ENCODE data around the gene PBOV1.

PBOV1 gene

DNA sequence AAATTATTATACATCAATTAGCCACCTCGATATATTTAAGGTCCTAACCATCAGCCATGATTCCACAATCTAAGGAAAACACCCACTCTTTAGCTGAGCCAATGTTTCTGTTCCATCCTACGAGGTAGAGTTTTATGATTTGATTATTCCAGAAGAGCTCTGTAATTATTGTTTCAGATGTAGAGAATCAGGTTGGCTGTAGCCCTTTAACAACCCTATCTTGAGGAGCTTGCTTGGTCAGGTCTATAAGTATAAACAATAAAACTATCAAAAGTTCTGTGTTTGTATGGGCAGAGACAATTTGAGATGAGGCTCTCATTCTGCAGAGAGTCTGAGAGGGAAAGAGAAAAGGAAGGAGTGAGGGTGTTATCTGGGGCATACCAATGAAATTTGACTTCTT, at the start of gene PBOV1:
Gene PBOV1 (minus strand): TSS at position 43 of the 400 bp plus-strand sequence. CDS start 96 bp downstream, outside the sequence.
- no peak for DNase-seq (ENCODE audit: low read depth in 2 of 3, low spot score in 1 of 3)

DNA sequence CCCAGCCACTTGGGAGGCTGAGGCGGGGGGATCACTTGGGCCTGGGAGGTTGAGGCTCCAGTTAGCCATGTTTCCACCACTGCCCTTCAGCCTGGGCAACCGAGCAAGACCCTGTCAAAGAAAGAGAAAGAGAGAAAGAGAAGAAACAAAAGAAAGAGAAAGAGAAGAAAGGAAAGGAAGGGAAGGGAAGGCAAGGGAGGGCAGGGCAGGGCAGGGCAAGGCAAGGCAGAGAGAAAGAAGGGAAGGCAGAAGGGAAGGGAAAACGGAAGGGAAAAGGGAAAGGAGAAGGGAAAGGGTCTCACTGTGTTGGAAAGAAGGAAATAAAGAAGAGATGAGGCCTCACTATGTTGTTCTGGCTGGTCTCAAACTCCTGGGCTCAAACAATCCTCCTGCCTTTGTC, 47.8 kb upstream of the PBOV1 start:
- DNase-seq (ENCODE audit: low read depth in 2 of 3, low spot score in 1 of 3), result no peak

DNA sequence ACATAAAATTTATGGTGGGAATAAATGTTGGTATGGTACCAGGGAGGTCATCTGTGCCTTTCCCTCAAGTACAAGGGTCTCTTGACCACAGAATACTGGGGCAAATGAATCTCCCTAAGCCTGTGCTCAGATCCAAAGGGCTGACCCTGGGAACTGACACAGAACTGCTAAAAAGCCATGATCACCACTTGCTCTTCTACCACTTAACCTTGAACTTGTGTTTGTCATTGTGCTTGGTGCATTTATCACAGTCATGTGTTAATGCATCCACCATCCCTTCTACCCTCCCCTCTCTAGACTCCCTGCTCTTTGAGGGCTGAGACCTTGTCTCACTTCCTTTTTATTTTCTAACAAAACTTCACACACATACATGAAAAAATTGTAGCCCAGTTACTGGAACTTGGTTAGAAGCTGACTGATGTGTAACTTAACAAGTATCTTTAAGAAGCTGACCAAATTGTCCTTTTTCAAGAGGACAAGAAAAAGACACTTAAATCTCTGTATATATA, 46.1 kb upstream of the PBOV1 start:
- DNase-seq (ENCODE audit: low read depth in 2 of 3, low spot score in 1 of 3), result no peak

DNA sequence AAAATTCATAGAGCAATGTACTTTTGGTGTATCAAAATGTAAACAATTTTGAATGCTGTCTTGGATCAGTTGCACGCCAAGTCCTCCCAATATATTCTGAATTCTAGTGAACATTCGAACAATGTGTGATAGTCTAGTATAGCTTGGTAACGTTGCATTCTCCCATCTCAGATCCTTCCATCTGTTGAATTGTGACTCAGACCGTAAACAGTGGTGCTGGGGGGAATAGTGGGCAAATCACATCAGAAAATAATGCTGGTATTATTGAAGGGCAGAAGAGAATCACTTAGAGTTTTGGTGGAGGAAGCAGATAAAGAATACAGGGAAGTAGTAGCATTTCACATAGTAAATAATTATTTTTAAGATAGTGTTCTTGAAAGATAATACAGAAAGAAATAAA, 45.7 kb upstream of the PBOV1 start:
- DNase-seq (ENCODE audit: low read depth in 2 of 3, low spot score in 1 of 3), result no peak

DNA sequence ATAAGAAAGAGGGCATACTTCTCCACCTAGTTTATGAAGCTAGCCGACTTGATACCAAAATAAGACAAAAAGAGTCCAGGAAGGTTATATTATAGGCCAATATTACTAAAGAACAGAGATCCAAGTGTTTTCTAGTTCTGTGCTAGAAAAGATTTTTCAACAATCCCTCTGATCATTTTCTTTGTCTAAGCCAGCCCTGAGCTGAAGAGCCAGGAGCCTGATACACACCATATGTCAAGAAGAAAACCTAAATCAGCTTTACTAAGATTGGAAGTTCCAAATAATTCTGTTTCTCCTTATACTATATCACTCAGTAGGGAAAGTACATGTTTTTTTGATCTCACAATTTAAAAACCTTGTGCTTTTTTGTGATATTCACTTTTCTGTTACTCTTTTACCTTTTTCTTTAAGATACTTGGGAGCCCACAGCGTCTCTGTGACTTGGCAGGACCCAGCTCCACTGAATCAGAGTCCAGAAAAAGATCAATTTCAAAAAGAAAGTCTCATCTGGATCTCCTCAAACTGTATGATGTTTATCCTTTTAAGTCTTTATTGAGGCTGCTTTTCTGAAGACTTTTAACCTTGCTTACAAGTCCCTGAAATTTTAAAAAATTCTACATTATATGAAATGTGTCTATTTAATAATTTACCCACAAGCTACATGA, 43.0 kb upstream of the PBOV1 start:
- DNase-seq (ENCODE audit: low read depth in 2 of 3, low spot score in 1 of 3), result no peak

DNA sequence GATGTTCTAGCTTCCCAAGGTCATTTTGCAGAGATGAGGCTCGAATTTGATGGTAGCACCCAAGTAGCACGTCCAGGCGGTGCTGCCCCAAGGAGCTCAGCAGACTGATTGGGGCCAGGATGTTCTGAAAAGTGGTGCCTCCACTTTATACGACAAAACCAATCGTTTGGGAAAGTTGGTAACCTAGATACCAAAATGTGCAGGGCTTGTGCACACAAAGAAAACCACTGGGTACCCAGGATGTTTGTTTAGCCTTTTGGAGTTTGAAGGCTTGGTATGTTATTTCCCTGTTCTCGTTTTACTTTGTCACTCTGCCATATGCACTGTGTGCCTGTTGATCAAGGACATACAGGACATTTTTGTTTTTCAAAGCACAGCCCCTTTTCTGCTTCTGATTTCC, 40.7 kb upstream of the PBOV1 start:
- DNase-seq (ENCODE audit: low read depth in 2 of 3, low spot score in 1 of 3), result no peak

DNA sequence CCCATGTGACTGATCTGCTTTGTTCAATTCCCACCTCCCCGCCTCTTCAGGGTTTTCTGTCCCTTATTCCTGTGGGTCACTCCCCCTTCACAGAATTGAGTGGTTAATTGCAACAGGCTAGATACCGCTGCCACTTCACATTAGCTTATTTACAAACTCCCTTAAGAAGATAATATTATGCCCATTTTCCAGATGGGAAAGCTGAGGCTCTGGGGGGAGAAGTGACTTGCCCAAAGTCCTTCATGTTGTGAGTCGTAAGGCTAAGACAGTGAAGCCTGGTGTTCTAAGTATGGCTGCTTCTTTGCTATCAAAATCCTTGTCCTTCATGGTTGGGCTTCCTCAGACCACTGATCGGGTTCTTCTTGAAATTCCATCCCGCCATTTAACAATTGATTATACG, 39.9 kb upstream of the PBOV1 start:
- no peak for DNase-seq (ENCODE audit: low read depth in 2 of 3, low spot score in 1 of 3)

DNA sequence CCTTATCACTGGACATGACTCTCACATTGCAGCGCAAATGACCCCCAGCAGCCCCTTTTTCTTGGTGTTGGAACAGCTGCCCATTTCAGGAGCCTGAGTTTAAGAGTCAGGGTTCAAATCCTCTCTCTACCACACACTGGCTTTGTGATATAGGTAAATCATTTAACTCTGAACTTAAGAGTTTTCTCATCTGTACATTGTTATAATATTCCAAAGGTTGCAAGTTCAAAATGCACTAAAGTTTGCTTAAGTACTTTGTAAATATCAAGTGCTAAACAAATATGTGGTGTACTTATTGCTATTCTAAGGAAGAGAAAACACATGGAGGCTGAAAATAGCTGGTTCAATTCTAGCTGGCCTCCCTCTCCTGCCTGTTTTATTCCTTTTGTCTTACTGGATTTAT, 39.3 kb upstream of the PBOV1 start:
- DNase-seq (ENCODE audit: low read depth in 2 of 3, low spot score in 1 of 3), result no peak

DNA sequence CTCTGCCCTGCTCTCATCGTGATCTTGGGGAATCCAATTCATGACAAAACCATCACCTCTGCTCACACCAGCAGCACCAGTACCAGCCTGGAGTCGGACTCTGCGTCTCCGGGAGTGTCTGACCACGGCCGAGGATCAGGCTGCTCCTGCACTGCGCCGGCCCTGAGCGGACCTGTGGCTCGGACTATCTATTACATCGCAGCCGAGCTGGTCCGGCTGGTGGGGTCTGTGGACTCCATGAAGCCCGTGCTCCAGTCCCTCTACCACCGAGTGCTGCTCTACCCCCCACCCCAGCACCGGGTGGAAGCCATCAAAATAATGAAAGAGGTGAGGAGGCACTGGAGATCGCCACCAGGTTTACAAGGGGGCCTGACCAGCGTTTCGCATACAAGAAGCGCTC, 37.2 kb upstream of the PBOV1 start:
- no peak for DNase-seq (ENCODE audit: low read depth in 2 of 3, low spot score in 1 of 3)

DNA sequence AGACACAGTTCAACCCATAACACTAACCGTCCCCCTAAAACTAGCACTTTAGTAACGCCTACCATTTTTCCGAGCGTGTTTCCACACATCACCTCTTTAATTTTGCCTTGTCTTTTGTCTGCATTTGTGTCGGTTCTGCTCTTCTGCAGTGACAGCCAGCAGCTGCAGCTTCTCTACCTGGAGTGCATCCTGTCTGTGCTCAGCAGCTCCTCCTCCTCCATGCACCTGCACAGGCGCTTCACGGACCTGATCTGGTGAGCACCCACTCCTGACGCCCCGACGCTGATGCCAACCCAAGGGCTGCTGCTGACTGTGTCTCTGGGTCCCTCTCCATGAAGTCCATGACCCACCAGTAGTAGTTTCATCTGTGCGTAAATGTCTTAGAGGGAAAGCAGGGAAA, 35.4 kb upstream of the PBOV1 start:
- no peak for DNase-seq (ENCODE audit: low read depth in 2 of 3, low spot score in 1 of 3)

DNA sequence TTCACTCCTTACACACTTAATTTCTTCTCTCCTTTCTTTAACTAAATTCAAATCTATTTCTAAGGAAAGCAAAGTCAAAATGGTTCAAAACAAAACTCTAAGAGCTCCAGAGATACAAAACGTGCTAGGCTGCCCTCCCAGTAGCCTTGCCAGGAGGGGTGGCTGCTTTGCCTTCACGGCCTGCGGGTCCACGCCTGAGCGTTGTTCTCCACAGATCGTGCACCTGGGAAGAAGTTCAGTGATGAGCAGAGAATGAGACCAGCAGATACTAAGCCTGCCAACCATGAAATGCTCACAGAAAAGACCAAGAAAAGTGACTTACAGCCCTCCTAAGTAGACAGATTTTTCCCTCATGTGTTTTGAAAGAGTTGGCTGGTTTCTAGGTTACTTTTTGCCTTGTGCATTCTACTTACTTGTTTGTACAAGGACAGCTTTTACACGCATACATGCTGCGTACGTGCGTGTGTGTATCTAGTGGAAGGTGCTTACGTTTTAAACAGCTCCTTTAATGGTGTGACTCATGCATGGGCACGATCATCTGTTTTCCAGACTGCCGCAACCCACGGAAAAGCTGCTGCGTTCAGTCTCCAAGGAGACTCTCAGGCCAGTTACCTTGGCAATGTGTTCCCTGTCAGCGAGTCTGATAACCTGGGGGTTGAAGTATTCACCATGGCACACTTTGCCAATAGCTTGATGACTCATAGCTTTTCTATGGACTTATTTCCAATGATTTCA, 32.4 kb upstream of the PBOV1 start:
- no peak for DNase-seq (ENCODE audit: low read depth in 2 of 3, low spot score in 1 of 3)

DNA sequence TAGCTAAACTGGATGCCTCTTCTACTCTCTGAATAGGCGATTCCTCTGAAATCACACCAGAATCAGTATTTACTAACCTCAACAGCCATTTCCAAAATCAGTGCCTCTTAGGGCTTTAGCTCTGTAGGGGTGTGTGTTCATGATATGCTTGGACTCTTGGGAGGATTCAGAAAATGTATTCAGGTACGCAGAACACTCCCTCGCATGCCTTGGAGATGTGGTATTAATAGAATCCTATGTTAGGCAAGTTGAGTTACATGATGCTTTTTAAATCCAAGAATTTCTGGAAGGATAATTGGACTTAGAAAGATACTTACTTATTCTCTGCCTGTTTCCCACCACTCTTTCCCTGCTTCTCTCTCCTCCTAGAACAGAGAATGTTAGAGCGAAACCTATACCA, 31.8 kb upstream of the PBOV1 start:
- no peak for DNase-seq (ENCODE audit: low read depth in 2 of 3, low spot score in 1 of 3)

DNA sequence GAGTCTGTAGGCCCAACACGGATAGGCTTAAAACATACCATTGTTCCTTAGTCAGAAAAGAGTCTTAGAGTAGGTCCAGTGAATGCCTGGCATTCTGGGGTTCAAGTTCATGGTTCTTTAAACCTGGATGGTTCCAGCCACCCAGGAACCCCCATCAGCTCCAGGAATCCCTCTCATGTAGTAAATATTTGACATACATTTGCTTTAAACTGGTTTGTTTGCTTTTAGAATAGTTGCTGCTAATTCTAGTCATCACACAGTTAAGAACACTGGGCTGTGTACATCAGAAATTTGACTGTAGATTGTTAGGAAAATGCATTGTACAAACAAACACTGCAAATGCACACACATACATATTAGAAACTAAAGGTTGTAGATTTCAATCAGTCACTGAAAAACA, 30.6 kb upstream of the PBOV1 start:
- no peak for DNase-seq (ENCODE audit: low read depth in 2 of 3, low spot score in 1 of 3)

DNA sequence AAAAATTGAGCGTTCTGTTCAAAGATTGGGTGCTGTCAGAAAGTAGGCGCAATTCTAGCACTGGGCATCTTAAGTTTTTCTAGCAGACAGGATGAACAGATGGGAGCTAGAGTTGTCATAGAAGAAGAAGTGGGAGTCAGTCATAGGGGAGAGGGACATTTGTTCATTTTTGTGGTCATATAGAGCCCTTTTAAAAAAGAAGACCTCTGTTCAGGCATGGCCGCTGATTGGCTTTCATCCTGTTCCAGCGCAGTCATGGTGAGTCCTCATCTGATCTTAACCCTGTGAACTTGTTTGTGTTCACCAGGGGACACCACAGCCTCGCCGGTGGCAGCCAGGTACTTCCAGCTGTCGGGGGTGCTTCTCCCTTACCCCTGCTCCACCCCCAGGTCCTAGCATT, 29.7 kb upstream of the PBOV1 start:
- no peak for DNase-seq (ENCODE audit: low read depth in 2 of 3, low spot score in 1 of 3)

DNA sequence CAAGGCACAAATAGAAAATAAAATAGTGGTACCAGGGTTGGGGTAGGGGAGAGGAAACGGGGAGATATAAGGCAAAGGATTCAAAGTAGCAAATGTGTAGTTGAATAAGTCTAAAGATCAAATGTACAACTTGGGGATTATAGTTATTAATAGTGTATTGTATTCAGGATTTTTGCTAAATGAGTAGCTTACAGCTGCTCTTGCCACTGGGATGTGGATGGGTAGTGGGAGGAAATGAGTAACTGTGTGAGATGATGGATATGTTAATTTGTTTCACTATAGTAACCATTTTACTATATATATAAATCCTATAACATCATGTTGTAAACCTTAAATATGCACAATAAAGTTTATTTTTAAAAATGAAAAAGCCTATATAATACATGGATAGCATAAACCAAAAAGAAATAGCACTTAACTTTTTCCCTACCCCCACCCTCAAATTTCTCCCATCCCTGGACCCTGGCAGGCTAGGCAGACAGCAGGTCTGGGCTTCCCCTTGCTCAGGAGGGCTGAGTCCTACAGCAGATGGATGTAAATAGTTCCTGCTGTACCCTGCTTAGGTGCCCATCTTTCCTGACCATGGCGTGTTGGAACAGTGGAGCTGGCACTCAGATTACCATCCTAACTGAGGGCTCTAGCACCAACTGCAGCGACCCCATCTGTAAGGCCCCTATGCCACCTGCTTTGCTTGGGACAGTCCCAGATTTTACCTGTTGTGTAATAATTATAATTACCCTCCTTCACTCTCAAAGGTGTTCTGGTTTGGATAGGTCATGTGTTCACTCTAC, 28.6 kb upstream of the PBOV1 start:
- DNase-seq (ENCODE audit: low read depth in 2 of 3, low spot score in 1 of 3), result no peak

DNA sequence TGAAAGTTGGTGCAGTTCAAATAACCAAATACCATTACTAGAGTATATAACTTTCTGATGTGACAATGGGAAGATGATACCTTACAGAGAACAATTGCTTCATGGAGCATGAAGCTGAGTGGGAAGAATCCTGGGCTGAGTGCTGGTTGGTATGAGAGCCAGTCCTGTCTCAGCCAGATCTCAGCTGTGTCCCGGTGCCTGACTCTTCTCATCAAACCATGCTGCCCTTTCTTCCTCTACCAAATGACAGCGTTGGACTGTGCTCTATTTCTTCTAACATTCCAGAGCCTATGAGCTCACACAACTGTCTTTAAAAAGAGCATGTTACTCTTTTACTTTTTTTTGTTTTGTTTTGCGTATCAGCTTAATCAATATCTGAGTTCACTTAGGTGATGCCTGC, 27.5 kb upstream of the PBOV1 start:
- no peak for DNase-seq (ENCODE audit: low read depth in 2 of 3, low spot score in 1 of 3)

DNA sequence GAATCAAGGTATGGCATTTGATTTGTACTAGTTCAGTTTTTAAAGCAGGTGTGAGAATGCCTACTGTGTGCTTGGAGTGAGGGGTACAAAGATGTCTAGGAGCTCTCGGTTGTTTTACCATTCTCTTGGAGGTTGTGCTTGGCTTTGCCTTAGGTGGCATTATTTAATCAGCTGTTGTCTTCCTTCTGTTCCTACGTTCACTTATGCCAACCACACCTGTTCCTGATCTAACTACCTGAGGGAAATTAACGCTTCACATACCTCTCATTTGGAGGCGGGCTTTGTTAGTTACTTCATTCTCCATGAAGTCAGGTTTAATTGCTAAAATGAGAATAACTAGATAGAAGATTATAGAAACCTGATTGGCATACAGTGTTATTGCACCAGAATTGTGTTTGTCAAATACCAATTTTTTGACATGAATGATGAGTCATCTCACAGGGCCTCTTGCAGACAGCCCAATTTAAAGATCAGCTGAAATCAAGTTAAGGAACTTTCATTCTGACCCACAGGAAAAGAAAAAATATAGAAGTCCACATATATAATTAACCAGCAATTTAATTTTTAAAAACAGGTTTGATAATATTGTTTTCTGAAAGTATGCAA, 24.8 kb upstream of the PBOV1 start:
- no peak for DNase-seq (ENCODE audit: low read depth in 2 of 3, low spot score in 1 of 3)

DNA sequence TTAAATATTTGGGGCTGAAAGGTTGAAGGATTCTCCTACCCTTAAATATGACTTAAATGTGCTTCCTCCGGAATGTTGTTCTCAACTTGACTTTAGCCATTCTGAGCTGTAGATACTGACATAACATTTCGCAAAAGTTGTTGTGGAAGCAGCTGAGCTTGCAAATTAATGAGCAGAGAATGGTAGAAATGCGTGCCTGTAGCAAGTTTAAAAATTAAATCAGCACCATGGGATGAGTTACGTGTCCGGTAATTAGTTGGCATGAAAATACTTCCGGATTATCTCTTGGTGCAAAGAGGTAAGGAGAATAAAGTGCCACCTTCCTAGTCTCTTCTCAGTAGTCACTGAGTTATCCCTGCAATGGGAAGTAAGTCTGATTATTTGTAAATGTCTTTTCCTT, 23.6 kb upstream of the PBOV1 start:
- DNase-seq (ENCODE audit: low read depth in 2 of 3, low spot score in 1 of 3), result no peak

DNA sequence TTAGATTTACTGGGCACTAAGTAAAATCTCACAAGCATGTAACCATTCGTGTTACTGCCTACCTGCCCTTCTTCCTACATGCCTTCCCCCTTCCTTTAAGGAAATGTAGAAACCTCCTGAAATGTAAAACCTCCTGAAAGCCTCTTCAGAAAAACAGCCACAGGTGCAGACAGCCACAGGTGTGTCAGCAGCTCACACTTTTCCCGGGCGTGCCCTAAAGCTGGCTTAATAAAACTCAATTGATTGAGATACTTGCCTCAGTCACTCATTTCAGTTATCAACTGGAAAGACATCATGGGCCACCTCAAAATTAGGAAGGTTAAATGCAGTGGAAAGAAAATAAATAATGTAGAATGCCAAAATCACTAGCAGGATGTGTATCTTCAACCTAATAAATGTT, 23.1 kb upstream of the PBOV1 start:
- DNase-seq (ENCODE audit: low read depth in 2 of 3, low spot score in 1 of 3), result no peak

DNA sequence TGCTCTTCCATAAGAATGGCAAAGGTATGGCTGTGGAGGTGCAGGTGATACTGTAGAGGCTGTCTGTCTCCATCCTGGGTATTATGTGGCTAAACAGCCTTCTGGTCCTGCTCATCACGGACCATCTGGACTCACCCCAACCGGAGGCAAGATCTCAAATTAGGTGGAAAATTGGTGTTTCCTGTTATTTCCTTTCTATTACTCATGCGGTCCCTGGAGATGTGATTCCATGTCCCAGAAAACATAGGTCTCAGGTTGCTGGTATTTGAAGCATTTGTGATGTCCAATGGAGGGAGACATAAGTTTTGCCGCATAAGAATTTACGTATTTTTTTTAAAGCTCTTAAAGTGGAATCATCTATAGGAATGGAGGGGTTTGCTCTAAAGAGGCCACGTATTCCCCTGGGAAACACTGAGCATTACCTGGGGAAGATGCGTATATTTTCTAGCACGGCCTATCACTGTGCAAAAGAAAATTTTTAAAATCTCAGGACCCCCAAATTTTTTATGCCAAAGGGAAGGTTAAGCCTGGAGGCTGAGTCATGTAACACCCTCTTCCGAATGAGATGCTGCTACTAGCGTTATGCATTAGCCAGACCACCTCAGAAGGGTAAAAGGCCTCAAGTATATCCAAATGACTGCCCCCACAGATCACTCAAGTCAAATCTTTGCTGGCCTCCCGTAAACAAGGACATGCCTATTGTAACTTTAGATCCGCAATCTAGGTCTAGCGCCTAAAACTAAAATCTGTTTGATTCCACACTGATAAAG, 22.4 kb upstream of the PBOV1 start:
- no peak for DNase-seq (ENCODE audit: low read depth in 2 of 3, low spot score in 1 of 3)

DNA sequence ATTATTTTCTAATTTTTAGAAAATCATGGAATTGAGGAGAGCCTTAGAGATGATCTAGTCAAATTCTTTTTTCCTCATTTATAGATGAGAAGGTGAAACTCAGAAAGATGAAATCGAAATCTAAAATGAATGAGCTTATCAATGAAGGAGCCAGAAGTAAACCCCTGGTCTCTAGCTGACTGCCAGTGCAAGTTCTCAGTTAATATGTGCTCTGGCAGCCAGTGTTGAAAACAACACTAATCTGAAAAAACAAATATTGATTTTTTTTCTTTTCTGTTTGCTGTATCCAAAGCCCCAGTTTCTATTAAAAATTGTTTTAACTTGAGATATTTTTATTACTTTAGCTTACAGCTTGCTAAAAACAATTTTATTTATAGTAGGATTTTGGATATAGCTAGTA, 21.5 kb upstream of the PBOV1 start:
- no peak for DNase-seq (ENCODE audit: low read depth in 2 of 3, low spot score in 1 of 3)
